ENCODE data around the gene ENGASE. TPM values are rescaled to one million over a fixed set of nuclear protein-coding genes. Genes with fewer than 3 reads are reported as not detected.

Gene ENGASE
- total and polyA plus RNA-seq, 9 of the 15 experiments (the other 6 are each of a cell fraction or from before 2014, with no cell fraction given): 0.06 to 45.5 (median 13.9) TPM

- Histone ChIP-seq H3K4me2 (ENCODE audit: insufficient read depth, low read length) (no peak overlapping the region), H3K36me3 (ENCODE audit: control insufficient read depth, insufficient read depth, low read length) (no peaks in the 10 kb centered on the region), H3K27ac (ENCODE audit: extremely low read depth, low read depth, low read length) (no peak overlapping the region), H4K20me1 (replicated peaks; ENCODE audit: control insufficient read depth, insufficient read depth, low read length) (no peaks in the 10 kb centered on the region), H3K9me1 (ENCODE audit: control insufficient read depth, insufficient read depth, low read length) (no peaks in the 10 kb centered on the region), H3K4me3 (no peak overlapping the region), H2AFZ (ENCODE audit: low read depth, low read length) (no peak overlapping the region), H3K4me1 (replicated peaks in 1 of 2; ENCODE audit: control insufficient read depth in 2 of 2, insufficient read depth in 2 of 2, low read length in 2 of 2) (peaks cover under 1 to 4% of the 10 kb centered on the region in 2 experiments; a peak in 3 of 5 replicates), H3K79me2 (ENCODE audit: control insufficient read depth, insufficient read depth, low read length) (no peaks in the 10 kb centered on the region), H3K9me3 (replicated peaks; ENCODE audit: control insufficient read depth, insufficient read depth, low read depth, low read length) (no peaks in the 10 kb centered on the region), H3K27me3 (ENCODE audit: control insufficient read depth in 2 of 2, insufficient read depth in 2 of 2, low read length in 2 of 2) (peaks cover 9 to 27% of the 10 kb centered on the region in 2 experiments; a peak in 4 of 5 replicates), H3K9ac (ENCODE audit: insufficient read depth in 1 of 2, low read depth in 2 of 2, low read length in 2 of 2) (no peak overlapping the region)
- ATAC-seq (no peak), FAIRE-seq (no peak), DNase-seq (ENCODE audit: extremely low read depth in 1 of 4, low spot score in 3 of 4) (no peak)
- TF ChIP-seq SREBF2 (CRISPR knock-in tag; IDR thresholded peaks at IDR 0.05) (no peak), ZNF174 (CRISPR knock-in tag; IDR thresholded peaks at IDR 0.05) (no peak)
- BruUV-seq (replicated peaks): no TSS peak
- CTCF ChIA-PET (ENCODE audit: low intra/inter-chr PET ratio): no interaction called here
- WGBS (ENCODE audit: insufficient coverage, low coverage, missing lambda C conversion rate): 0% methylated on average over 2 of the region's 2 CpGs
- intact Hi-C loops (cut with micrococcal nuclease): no loop called here
- POLR2A ChIA-PET: no interaction called here
- in situ Hi-C loops (cut with MboI): loop anchor here (25.0 kb wide), 1 partner anchor 334 kb away; no protein-coding TSS in a partner anchor
Measured at GRCh38 chr17:79053251-79053925, 21.2 kb upstream of the ENGASE start.

- FAIRE-seq (no peak), ATAC-seq (no peak), DNase-seq (ENCODE audit: extremely low read depth in 1 of 4, low spot score in 3 of 4) (no peak)
- peaks cover 6 to 18% of the 10 kb centered on the region in 2 experiments; a peak in 4 of 5 replicates for H3K27me3 ChIP-seq (ENCODE audit: control insufficient read depth in 2 of 2, insufficient read depth in 2 of 2, low read length in 2 of 2)
- H2AFZ ChIP-seq (ENCODE audit: low read depth, low read length): no peak overlapping the region
- H3K79me2 ChIP-seq (ENCODE audit: control insufficient read depth, insufficient read depth, low read length): no peaks in the 10 kb centered on the region
- intact Hi-C loops (cut with micrococcal nuclease) (no loop called here), in situ Hi-C loops (cut with MboI) (loop anchor here (25.0 kb wide), 1 partner anchor 333 kb away; no protein-coding TSS in a partner anchor)
- H3K9me3 ChIP-seq (replicated peaks; ENCODE audit: control insufficient read depth, insufficient read depth, low read depth, low read length): no peaks in the 10 kb centered on the region
- H4K20me1 ChIP-seq (replicated peaks; ENCODE audit: control insufficient read depth, insufficient read depth, low read length): no peaks in the 10 kb centered on the region
- no peak overlapping the region for H3K9ac ChIP-seq (ENCODE audit: insufficient read depth in 1 of 2, low read depth in 2 of 2, low read length in 2 of 2)
- peaks cover 0 to 3% of the 10 kb centered on the region in 2 experiments; a peak in 2 of 5 replicates for H3K4me1 ChIP-seq (replicated peaks in 1 of 2; ENCODE audit: control insufficient read depth in 2 of 2, insufficient read depth in 2 of 2, low read length in 2 of 2)
- H3K4me3 ChIP-seq: no peak overlapping the region
- no peaks in the 10 kb centered on the region for H3K9me1 ChIP-seq (ENCODE audit: control insufficient read depth, insufficient read depth, low read length)
- H3K36me3 ChIP-seq (ENCODE audit: control insufficient read depth, insufficient read depth, low read length): no peaks in the 10 kb centered on the region
- CTCF ChIA-PET (ENCODE audit: low intra/inter-chr PET ratio): no interaction called here
- H3K27ac ChIP-seq (ENCODE audit: extremely low read depth, low read depth, low read length): no peak overlapping the region
- no peak overlapping the region for H3K4me2 ChIP-seq (ENCODE audit: insufficient read depth, low read length)
- no TSS peak for BruUV-seq (replicated peaks)
- TF ChIP-seq MBD1 (CRISPR knock-in tag; IDR thresholded peaks at IDR 0.05) (no peak), TRIM28 (IDR thresholded peaks at IDR 0.05) (peak; percentile 78), E2F1 (CRISPR knock-in tag; IDR thresholded peaks at IDR 0.05) (no peak), NCOR1 (IDR thresholded peaks at IDR 0.05) (no peak)
- POLR2A ChIA-PET: no interaction called here
- WGBS (ENCODE audit: insufficient coverage, low coverage, missing lambda C conversion rate): 0% methylated on average over 2 of the region's 2 CpGs
Measured at GRCh38 chr17:79054200-79054960, 20.2 kb upstream of the ENGASE start.
